ENCODE measurements around the gene DTHD1.

DTHD1 gene

GRCh38 chr4:36348403-36348938 lies 67.1 kb downstream of the DTHD1 start:
- DNase-seq (ENCODE audit: low spot score): peak; percentile 57

- DNase-seq (ENCODE audit: low spot score): peak; percentile 30
Measured at GRCh38 chr4:36349938-36350549, 68.6 kb downstream of the DTHD1 start.

- DNase-seq (ENCODE audit: low spot score): peak; percentile 64
Measured at GRCh38 chr4:36351082-36351666, 69.8 kb downstream of the DTHD1 start.

- DNase-seq (ENCODE audit: low spot score): no peak
Measured at GRCh38 chr4:36353998-36354397, 72.6 kb downstream of the DTHD1 start.

- no peak for DNase-seq (ENCODE audit: low spot score)
Measured at GRCh38 chr4:36358173-36358572, 76.8 kb downstream of the DTHD1 start.

- no peak for DNase-seq (ENCODE audit: low spot score)
Measured at GRCh38 chr4:36360755-36361154, 79.3 kb downstream of the DTHD1 start.

- peak; percentile 40 for DNase-seq (ENCODE audit: low spot score)
Measured at GRCh38 chr4:36363024-36363423, 81.6 kb downstream of the DTHD1 start.

GRCh38 chr4:36374836-36375511 lies 93.6 kb downstream of the DTHD1 start:
- no peak for DNase-seq (ENCODE audit: low spot score)

GRCh38 chr4:36385951-36386571 lies 104.6 kb downstream of the DTHD1 start:
- DNase-seq (ENCODE audit: low spot score): no peak

GRCh38 chr4:36386691-36387090 lies 105.3 kb downstream of the DTHD1 start:
- no peak for DNase-seq (ENCODE audit: low spot score)

- DNase-seq (ENCODE audit: low spot score): no peak
Measured at GRCh38 chr4:36388710-36389109, 107.3 kb downstream of the DTHD1 start.

- no peak for DNase-seq (ENCODE audit: low spot score)
Measured at GRCh38 chr4:36391411-36391810, 110.0 kb downstream of the DTHD1 start.

GRCh38 chr4:36392024-36392423 lies 110.6 kb downstream of the DTHD1 start:
- DNase-seq (ENCODE audit: low spot score): peak; percentile 55

- peak; percentile 2 for DNase-seq (ENCODE audit: low spot score)
Measured at GRCh38 chr4:36392916-36393315, 111.5 kb downstream of the DTHD1 start.
